Measurements from ENCODE around the gene DDOST.

DNA sequence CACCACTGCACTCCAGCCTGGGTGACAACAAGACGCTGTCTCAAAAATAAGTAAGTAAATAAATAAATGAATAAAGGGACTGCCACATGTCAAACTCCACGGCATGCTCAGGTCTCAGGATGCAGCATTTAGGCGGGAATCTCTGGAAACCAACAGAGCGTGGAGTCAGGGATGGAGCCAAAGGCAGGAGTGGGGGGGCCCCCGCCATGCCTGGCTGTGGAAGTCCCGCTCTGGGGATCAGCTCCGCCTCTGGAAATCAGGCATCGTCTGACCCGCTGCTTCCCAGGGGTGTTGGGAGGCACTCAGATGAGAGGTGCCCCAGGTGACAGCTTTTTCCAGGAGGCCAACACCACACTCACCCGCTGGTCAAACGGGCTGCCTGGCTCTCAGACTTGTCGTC, 36.4 kb upstream of the DDOST start:
- TF ChIP-seq GATA2 (IDR thresholded peaks at IDR 0.05; ENCODE audit: low read depth, low read length) (no peak), GATA3 (IDR thresholded peaks at IDR 0.05; ENCODE audit: low read depth, low read length) (no peak)

All from SH-SY5Y (cell line).